Measurements from ENCODE around the gene LCE2A.
"Not testable (repeated sequence)": the region's sequence is repeated elsewhere in the genome, so short reads cannot be mapped to it uniquely, and the experiment has no call there.

LCE2A gene, protein sequence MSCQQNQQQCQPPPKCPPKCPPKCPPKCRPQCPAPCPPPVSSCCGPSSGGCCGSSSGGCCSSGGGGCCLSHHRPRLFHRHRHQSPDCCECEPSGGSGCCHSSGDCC

DNA sequence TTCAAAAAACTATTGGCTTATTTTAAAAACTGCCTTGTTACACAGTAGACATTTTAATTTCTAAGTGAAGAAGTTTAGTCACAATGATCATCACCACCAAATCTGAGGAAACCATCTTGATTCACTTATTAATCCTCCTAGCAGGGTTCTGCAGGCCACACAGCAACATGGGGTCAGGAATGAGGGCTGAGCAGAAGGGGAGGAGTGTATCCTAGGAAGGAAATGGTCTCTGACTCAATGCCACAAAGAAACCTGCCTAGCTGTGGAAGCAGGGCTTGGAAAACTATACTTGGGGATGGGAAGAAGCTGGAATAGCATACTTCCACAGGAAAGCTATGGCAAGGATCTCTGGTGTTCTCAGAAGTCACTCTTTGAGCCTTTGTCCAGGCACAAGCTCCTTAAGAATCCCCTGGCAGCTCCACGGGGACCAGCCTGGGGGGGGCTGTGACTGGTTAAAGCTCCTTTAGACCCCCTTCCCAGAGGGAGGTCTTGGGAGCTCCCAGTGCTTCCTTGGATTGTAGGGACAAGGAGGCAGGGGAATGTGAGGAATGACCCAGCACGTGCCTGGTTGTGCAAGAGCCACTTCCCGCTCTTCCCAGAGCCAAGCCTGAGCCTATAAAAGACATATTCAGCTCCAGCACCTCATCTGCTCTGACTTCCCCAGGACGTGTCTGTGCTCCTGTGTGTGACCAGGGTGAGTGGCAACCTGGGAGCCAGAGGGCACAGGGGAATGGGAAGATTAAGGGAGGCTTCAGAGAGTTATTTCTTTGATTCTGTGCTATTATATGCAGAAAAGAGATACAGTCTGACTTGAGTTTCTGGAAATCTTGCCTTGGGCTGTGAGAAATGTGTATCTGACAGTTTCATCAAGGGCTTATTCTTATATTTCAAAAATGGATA is at the start of gene LCE2A:
Gene LCE2A (plus strand): TSS at position 645 of the 900 bp plus-strand sequence. CDS start 557 bp downstream, outside the sequence.
- DNase-seq = no peak

DNA sequence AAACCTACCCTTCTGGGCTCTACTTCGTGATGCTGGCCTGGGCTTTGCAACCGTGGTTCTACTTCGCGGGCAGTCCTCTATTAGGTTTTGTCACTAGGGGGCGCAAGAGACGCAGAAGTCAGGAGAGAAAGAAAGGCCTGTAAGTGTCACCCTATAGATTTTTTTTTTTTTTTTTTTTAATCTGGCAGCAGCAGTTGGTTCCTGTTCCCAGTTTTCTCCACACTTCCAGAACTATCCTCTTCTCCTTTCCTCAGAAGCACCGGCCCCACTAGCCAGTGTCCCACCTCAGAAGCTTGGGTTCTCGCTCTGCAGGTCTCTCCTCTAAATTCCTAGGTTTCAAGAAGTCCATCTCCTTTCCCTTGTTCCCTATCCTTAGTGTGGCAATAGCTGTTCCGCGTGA is 44.0 kb upstream of the LCE2A start:
- DNase-seq = peak; percentile 6 to 28

DNA sequence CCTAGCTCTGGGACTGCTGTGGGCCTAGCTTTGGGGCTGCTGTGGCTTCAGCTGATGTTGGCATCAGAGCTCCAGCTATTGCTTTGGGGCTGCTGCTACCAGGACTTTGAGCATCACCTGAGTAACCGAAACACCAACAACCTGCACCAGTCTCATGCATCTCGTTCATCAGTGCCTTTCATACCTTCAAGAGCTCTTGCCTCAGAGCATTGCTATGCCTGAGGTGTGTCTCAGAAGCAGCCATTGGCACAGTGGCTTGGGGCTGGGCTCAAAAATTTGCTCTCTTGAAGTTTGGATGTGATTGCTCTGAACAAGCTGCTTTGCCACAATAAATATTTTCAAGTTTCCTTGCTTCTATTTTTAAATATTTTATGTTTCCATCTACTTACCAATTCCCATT is 41.7 kb upstream of the LCE2A start:
- no peak for DNase-seq

DNA sequence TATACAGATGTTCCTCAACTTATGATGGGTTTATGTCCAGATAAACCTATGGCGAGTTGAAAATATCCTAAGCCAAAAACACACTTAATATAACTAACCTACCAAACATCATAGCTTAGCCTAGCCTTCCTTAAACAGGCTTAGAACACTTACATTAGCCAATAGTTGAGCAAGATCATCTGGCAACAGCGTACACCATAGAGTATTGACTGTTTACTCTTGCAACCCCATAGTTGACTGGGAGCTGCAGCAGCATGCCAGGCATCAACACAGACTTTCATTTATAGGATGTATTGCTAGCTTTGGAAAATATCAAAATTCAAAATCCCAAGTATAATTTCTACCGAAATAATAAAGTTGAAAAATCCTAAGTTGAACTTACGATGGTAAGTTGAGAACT is 40.5 kb upstream of the LCE2A start:
- no peak for DNase-seq

GRCh38 chr1:152658649-152659048 is 39.5 kb upstream of the LCE2A start:
- no peak for DNase-seq

DNA sequence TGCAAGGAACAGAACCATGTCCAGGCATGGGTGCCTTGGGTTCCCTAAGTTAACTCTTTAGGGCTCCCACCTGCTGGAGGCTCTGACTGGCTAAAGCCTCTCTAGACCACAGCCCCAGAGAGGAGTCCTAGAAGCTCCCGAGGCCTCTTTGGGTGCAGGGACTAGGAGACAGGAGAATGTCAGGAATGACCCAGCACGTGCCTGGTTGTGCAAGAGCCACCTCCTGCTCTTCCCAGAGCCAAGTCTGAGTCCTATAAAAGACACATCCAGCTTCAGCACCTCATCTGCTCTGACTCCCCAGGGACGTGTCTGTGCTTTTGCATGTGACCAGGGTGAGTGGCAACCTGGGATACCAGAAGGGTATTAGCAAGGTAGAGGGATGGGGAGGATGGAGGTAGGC is 35.0 kb upstream of the LCE2A start, which contains the start of gene LCE2D:
Gene LCE2D (plus strand): TSS at position 283 of the 400 bp plus-strand sequence. CDS start 726 bp downstream, outside the sequence.
- no peak for DNase-seq

DNA sequence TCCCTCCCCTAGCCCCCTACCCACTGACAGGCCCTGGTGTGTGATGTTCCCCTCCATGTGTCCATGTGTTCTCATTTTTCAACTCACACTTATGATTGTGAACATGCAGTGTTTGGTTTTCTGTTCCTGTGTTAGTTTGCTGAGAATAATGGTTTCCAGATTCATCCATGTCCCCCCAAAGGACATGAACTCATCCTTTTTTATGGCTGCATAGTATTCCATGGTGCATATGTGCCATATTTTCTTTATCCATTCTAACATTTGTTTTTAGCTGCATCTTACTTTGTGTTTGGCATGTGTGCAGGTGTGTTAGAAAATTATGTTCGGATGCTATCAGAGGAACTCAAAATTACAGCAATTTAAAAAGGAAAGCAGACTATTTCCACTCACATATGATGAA is 32.0 kb upstream of the LCE2A start:
- DNase-seq = not testable (repeated sequence)

DNA sequence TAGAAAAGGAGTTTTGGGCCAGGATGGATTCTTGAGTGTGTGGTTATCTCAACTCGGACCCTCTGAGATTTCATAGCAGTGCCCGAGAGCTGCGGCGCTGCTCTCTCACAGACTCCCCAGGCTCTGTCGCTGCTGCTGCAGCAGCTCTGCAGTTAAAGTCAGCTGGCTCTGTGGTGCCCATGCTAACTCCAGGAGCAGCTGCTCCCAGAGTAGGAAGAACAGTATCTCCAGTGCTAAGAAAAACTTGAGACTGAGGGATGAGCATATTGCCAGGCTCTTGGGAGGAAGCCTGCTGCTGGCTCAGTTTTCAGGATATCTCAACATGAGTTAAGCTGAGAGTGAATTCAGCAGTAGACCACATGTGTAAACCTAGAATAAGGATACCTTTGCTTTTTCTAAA is 30.5 kb upstream of the LCE2A start:
- DNase-seq = no peak

DNA sequence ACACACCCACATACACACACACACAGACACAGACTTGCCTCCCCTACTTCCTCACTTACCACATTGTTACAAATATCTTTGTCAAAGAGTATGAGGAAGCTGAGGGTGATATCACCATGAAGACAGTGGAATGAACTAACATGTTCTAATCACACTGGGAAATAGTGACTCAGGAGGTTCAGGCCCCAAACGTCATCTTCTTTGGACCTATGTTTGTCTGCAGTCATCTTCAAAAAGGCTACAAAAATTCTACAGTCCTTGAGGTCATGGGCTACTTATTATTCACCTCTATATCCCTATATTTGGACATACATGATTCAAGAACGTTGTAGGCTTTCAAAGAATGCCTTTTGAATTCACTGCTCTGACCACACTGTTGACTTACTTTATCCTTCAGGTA is 25.1 kb upstream of the LCE2A start:
- DNase-seq = no peak

GRCh38 chr1:152674983-152675382 is 23.2 kb upstream of the LCE2A start, which contains the start of gene LCE2C:
Gene LCE2C (plus strand): TSS chr1:152675279. CDS start chr1:152676016, 737 bp downstream.
- DNase-seq = not testable (repeated sequence)

DNA sequence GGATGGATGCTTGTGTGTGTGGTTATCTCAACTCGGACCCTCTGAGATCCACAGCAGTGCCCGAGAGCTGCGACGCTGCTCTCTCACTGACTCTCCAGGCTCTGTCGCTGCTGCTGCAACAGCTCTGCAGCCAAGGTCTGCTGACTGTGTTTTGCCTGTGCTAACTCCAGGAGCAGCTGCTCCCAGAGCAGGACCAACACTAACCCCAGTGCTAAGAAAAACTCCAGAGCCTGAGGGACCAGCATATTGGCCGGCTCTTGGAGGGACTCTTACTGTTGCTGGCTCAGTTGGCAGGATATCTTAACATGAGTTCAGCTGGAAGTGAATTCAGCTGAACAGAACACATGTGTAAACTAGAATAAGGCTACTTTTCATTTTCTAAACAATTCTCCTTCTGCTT is 18.7 kb upstream of the LCE2A start:
- DNase-seq = no peak

GRCh38 chr1:152681616-152682015 is 16.5 kb upstream of the LCE2A start:
- DNase-seq = no peak

- no peak for DNase-seq
Measured at GRCh38 chr1:152683846-152684245, 14.3 kb upstream of the LCE2A start.

DNA sequence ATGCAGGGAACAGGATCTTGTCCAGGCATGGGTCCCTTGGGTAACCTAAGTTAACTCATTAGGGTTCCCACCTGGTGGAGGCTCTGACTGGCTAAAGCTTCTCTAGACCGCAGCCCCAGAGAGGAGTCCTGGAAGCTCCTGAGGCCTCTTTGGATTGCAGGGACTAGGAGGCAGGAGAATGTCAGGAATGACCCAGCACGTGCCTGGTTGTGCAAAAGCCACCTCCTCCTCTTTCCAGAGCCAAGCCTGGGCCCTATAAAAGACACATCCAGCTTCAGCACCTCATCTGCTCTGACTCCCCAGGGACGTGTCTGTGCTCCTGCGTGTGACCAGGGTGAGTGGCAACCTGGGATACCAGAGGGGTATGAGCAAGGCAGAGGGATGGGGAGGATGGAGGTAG is 12.3 kb upstream of the LCE2A start, which contains the start of gene LCE2B:
Gene LCE2B (plus strand): TSS at position 301 of the 400 bp plus-strand sequence. CDS start 721 bp downstream, outside the sequence.
- not testable (repeated sequence) for DNase-seq

GRCh38 chr1:152699746-152700145 is 1.6 kb downstream of the LCE2A start:
- no peak for DNase-seq

DNA sequence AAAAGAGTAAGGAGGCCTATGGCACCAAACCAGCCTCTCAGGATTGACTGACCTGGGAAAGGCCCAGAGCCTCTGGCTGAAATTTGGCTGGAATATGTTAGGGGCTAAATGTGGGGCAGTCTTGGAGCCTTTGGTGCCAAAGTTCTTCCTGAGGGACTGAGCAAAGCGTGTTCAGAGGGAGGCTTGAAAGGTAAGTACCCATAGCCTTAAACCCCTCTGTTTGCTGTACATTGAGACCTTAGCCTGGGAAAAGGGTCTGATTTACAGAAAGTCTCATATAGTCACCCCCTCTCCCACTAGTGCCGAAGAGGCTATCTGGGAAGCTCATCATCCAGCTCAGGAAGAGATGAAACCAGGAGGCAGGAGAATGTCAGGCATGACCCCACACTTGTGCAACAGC is 9.7 kb downstream of the LCE2A start, which contains the start of gene LCE4A:
Gene LCE4A (plus strand): TSS at position 301 of the 400 bp plus-strand sequence. CDS start 916 bp downstream, outside the sequence.
- DNase-seq = no peak

DNA sequence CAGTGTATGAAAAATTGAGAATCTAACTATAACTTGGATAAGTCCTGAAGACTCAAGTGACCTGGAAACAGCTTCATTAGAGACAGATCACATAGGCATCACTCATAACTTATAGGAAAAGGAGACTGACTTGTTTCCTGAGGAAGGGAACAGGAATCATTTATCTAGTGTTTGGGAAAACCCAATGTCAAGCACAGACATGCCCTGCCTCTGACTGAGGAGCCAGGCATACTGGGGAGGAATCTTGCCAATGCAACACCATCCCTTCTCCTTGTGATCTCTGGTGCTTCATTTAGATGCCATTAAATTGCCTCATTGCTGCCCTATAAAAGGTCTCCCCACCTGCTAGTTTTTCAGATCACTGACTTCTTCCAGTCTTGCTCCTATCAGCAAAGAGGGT is 20.1 kb downstream of the LCE2A start:
- no peak for DNase-seq

DNA sequence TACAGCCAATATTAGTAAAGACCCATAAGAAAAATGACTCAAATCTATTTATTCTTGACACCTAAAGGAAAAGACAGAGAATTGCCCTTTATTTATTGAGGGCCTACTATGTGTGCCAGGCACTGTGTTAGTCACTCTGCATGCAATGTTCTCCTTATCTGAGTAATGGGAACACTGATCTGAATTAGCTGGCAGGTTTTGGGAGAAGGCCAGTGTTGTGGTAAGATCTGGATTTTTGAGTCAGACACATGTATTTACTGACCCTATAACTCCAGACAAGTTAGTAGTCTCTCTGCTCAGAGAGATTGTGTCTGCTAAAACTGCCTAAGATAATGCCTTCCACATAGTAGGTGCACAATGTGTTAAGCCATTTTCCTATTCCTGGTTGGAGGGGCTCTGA is 27.1 kb downstream of the LCE2A start:
- no peak for DNase-seq

DNA sequence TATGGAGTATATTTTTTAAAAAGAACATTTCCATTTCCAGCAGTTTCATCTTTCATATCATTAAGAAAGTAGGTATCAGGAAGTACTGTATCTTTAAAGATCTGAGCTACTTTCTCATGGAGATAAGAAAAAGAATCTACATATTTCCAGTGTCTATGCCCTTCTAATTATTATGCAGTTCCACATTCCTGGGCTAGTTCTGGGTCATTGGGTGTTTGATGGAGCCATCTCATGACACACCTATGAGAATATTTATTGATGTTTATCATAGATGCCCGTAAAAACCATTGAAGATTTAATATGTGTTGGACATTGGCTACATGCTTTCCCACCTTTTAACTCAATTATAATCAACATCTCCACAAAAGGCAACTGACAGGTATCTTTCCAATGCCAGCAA is 30.8 kb downstream of the LCE2A start:
- no peak for DNase-seq

DNA sequence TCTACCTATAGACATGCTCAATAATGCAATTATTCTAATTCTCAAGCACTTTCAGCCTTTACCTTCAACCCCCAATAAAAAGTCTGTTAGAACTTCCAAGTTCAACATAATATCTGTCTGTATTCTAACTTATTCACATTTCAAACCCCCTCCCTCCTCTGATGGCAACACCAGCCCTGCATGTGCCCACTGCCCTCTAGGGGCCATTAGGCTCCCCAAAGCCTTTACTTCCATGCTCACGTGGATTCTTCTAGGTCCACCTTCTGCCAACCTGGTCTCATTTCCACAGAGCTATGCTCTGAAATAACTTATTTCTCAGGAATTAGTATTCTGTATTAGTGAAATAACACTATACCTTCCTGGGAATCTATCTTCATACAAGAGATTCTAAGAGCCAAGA is 37.5 kb downstream of the LCE2A start:
- no peak for DNase-seq

DNA sequence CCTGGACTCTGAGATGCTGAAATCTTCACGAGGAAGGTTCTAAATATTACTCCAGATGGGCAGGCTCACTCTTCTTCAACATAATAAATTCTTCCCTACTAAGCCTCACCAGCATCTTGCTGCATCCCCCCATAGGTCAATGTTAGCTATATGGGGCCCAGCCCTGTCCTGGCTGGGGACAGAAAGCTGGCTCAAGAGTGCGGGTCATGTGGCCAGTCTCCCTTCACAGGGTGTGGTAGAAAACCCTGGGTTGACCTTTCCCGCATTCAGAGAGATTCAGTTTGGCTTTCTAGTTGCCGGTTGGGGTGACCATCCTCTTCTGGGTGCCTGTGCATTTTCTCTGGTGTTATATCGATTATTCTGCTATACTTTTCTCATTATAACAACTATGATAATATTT is 39.9 kb downstream of the LCE2A start:
- DNase-seq = no peak

DNA sequence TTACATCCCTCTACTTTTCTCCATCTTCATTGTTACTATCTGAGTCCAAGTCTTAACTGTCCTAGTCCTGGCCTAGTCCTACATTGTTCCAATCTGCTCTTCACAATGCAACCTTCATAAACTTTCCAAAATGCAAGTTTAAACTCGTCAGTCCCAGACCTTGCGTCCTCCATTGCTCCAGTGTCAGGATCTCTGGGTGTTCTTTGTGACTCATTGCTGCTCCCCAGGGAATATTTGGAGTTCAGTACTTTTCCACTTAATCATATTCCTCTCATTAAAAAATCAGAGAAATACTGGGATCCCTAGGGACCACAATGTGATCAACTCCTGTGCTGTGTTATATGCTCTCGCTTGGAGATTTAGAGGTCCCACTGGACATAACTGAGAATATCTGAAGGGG is 41.7 kb downstream of the LCE2A start:
- no peak for DNase-seq

- no peak for DNase-seq
Measured at GRCh38 chr1:152741656-152742055, 43.5 kb downstream of the LCE2A start.
